ENCODE data around the gene ATP2A2.
"Not testable (repeated sequence)": the region's sequence is repeated elsewhere in the genome, so short reads cannot be mapped to it uniquely, and the experiment has no call there.

Gene ATP2A2

GRCh38 chr12:110249105-110249504 is 31.9 kb upstream of the ATP2A2 start:
- Mint-ChIP-seq H3K27ac (ENCODE audit: low read depth) (no peak overlapping the region), H3K9me3 (no peaks in the 10 kb centered on the region), H3K4me1 (no peaks in the 10 kb centered on the region), H3K36me3 (ENCODE audit: insufficient read depth) (no peaks in the 10 kb centered on the region), H3K4me3 (no peak overlapping the region), H3K27me3 (no peaks in the 10 kb centered on the region)
- ATAC-seq (replicated peaks; ENCODE audit: extremely low read depth, poor library complexity, severe bottlenecking) (no peak), DNase-seq (ENCODE audit: low spot score in 2 of 2) (no peak)

GRCh38 chr12:110249716-110250225 is 31.3 kb upstream of the ATP2A2 start:
- Mint-ChIP-seq H3K36me3 (ENCODE audit: insufficient read depth) (no peaks in the 10 kb centered on the region), H3K4me3 (no peak overlapping the region), H3K4me1 (no peaks in the 10 kb centered on the region), H3K9me3 (no peaks in the 10 kb centered on the region), H3K27ac (ENCODE audit: low read depth) (no peak overlapping the region), H3K27me3 (no peaks in the 10 kb centered on the region)
- no peak for ATAC-seq (replicated peaks; ENCODE audit: extremely low read depth, poor library complexity, severe bottlenecking)
- no peak for DNase-seq (ENCODE audit: low spot score in 2 of 2)

- H3K36me3 Mint-ChIP-seq (ENCODE audit: insufficient read depth): no peaks in the 10 kb centered on the region
- no peaks in the 10 kb centered on the region for H3K4me1 Mint-ChIP-seq
- H3K4me3 Mint-ChIP-seq: no peak overlapping the region
- ATAC-seq (replicated peaks; ENCODE audit: extremely low read depth, poor library complexity, severe bottlenecking) (no peak), DNase-seq (ENCODE audit: low spot score in 2 of 2) (no peak)
- no peak overlapping the region for H3K27ac Mint-ChIP-seq (ENCODE audit: low read depth)
- peaks cover under 1% of the 10 kb centered on the region for H3K27me3 Mint-ChIP-seq
- H3K9me3 Mint-ChIP-seq: no peaks in the 10 kb centered on the region
Measured at GRCh38 chr12:110251381-110251780, 29.7 kb upstream of the ATP2A2 start.

GRCh38 chr12:110252716-110253115 is 28.3 kb upstream of the ATP2A2 start:
- no peak for DNase-seq (ENCODE audit: low spot score in 2 of 2)
- H3K27me3 Mint-ChIP-seq: peaks cover 14% of the 10 kb centered on the region
- no peaks in the 10 kb centered on the region for H3K4me1 Mint-ChIP-seq
- H3K36me3 Mint-ChIP-seq (ENCODE audit: insufficient read depth): no peaks in the 10 kb centered on the region
- no peak for ATAC-seq (replicated peaks; ENCODE audit: extremely low read depth, poor library complexity, severe bottlenecking)
- no peak overlapping the region for H3K4me3 Mint-ChIP-seq
- H3K27ac Mint-ChIP-seq (ENCODE audit: low read depth): no peak overlapping the region
- H3K9me3 Mint-ChIP-seq: no peaks in the 10 kb centered on the region

- no peak overlapping the region for H3K27ac Mint-ChIP-seq (ENCODE audit: low read depth)
- H3K27me3 Mint-ChIP-seq: peaks cover 18% of the 10 kb centered on the region
- no peak for ATAC-seq (replicated peaks; ENCODE audit: extremely low read depth, poor library complexity, severe bottlenecking)
- no peaks in the 10 kb centered on the region for H3K36me3 Mint-ChIP-seq (ENCODE audit: insufficient read depth)
- no peak for DNase-seq (ENCODE audit: low spot score in 2 of 2)
- H3K4me3 Mint-ChIP-seq: no peak overlapping the region
- no peaks in the 10 kb centered on the region for H3K4me1 Mint-ChIP-seq
- H3K9me3 Mint-ChIP-seq: no peaks in the 10 kb centered on the region
Measured at GRCh38 chr12:110253176-110253575, 27.9 kb upstream of the ATP2A2 start.

- H3K9me3 Mint-ChIP-seq: no peaks in the 10 kb centered on the region
- ATAC-seq (replicated peaks; ENCODE audit: extremely low read depth, poor library complexity, severe bottlenecking): no peak
- peaks cover 31% of the 10 kb centered on the region for H3K27me3 Mint-ChIP-seq
- DNase-seq (ENCODE audit: low spot score in 2 of 2): no peak
- H3K4me1 Mint-ChIP-seq: no peaks in the 10 kb centered on the region
- H3K4me3 Mint-ChIP-seq: no peak overlapping the region
- no peak overlapping the region for H3K27ac Mint-ChIP-seq (ENCODE audit: low read depth)
- H3K36me3 Mint-ChIP-seq (ENCODE audit: insufficient read depth): no peaks in the 10 kb centered on the region
Measured at GRCh38 chr12:110254971-110255540, 26.0 kb upstream of the ATP2A2 start.

- peaks cover 31% of the 10 kb centered on the region for H3K27me3 Mint-ChIP-seq
- DNase-seq (ENCODE audit: low spot score in 2 of 2); H3K27ac Mint-ChIP-seq (ENCODE audit: low read depth); H3K9me3 Mint-ChIP-seq; H3K4me3 Mint-ChIP-seq; H3K4me1 Mint-ChIP-seq; ATAC-seq (replicated peaks; ENCODE audit: extremely low read depth, poor library complexity, severe bottlenecking); H3K36me3 Mint-ChIP-seq (ENCODE audit: insufficient read depth): not testable (repeated sequence)
Measured at GRCh38 chr12:110255890-110256456, 25.1 kb upstream of the ATP2A2 start.

GRCh38 chr12:110256780-110257431 is 24.1 kb upstream of the ATP2A2 start:
- no peak for ATAC-seq (replicated peaks; ENCODE audit: extremely low read depth, poor library complexity, severe bottlenecking)
- H3K27ac Mint-ChIP-seq (ENCODE audit: low read depth): no peak overlapping the region

GRCh38 chr12:110258466-110258865 is 22.6 kb upstream of the ATP2A2 start:
- Mint-ChIP-seq H3K27ac (ENCODE audit: low read depth) (no peak overlapping the region), H3K27me3 (peaks cover 31% of the 10 kb centered on the region), H3K4me3 (no peak overlapping the region), H3K4me1 (no peaks in the 10 kb centered on the region), H3K36me3 (ENCODE audit: insufficient read depth) (no peaks in the 10 kb centered on the region), H3K9me3 (no peaks in the 10 kb centered on the region)
- ATAC-seq (replicated peaks; ENCODE audit: extremely low read depth, poor library complexity, severe bottlenecking): no peak
- no peak for DNase-seq (ENCODE audit: low spot score in 2 of 2)

More at GRCh38 chr12:110256780-110257431, 24.1 kb upstream of the ATP2A2 start:
- H3K27me3 Mint-ChIP-seq: peaks cover 31% of the 10 kb centered on the region
- H3K4me3 Mint-ChIP-seq: no peak overlapping the region
- no peaks in the 10 kb centered on the region for H3K9me3 Mint-ChIP-seq
- H3K4me1 Mint-ChIP-seq: no peaks in the 10 kb centered on the region
- DNase-seq (ENCODE audit: low spot score in 2 of 2): no peak
- no peaks in the 10 kb centered on the region for H3K36me3 Mint-ChIP-seq (ENCODE audit: insufficient read depth)

GRCh38 chr12:110262442-110263388 is 18.3 kb upstream of the ATP2A2 start:
- Mint-ChIP-seq H3K27ac (ENCODE audit: low read depth) (no peak overlapping the region), H3K9me3 (no peaks in the 10 kb centered on the region), H3K36me3 (ENCODE audit: insufficient read depth) (no peaks in the 10 kb centered on the region), H3K4me3 (no peak overlapping the region), H3K4me1 (no peaks in the 10 kb centered on the region), H3K27me3 (peaks cover 17% of the 10 kb centered on the region)
- ATAC-seq (replicated peaks; ENCODE audit: extremely low read depth, poor library complexity, severe bottlenecking) (no peak), DNase-seq (ENCODE audit: low spot score in 2 of 2) (no peak)

GRCh38 chr12:110266381-110266960 is 14.6 kb upstream of the ATP2A2 start:
- Mint-ChIP-seq H3K9me3 (no peaks in the 10 kb centered on the region), H3K4me3 (no peak overlapping the region), H3K27me3 (peaks cover 25% of the 10 kb centered on the region), H3K36me3 (ENCODE audit: insufficient read depth) (no peaks in the 10 kb centered on the region), H3K27ac (ENCODE audit: low read depth) (no peak overlapping the region), H3K4me1 (no peaks in the 10 kb centered on the region)
- no peak for ATAC-seq (replicated peaks; ENCODE audit: extremely low read depth, poor library complexity, severe bottlenecking)
- no peak for DNase-seq (ENCODE audit: low spot score in 2 of 2)

- H3K4me3 Mint-ChIP-seq: no peak overlapping the region
- H3K27ac Mint-ChIP-seq (ENCODE audit: low read depth): no peak overlapping the region
- no peaks in the 10 kb centered on the region for H3K9me3 Mint-ChIP-seq
- H3K36me3 Mint-ChIP-seq (ENCODE audit: insufficient read depth): no peaks in the 10 kb centered on the region
- peaks cover 28% of the 10 kb centered on the region for H3K27me3 Mint-ChIP-seq
- no peak for DNase-seq (ENCODE audit: low spot score in 2 of 2)
- ATAC-seq (replicated peaks; ENCODE audit: extremely low read depth, poor library complexity, severe bottlenecking): no peak
- no peaks in the 10 kb centered on the region for H3K4me1 Mint-ChIP-seq
Measured at GRCh38 chr12:110266980-110267620, 13.9 kb upstream of the ATP2A2 start.
